SK-N-SH (cell line): ENCODE measurements around the gene HPX. TPM values are rescaled to one million over a fixed set of nuclear protein-coding genes. Genes with fewer than 3 reads are reported as not detected.

Experiments used
- CTCF ChIA-PET: fragments of 300-600, 350-600 bp; formaldehyde crosslinking; extraction: SDS; loops from one replicate; lab custom pipeline; 2021; lab: Yijun Ruan, JAX
- POLR2A ChIA-PET: fragments of 350-600 bp; sonication (Branson Sonifier 250); formaldehyde crosslinking; extraction: SDS; loops from one replicate; lab custom pipeline; 2020; ENCODE audit warnings: antibody characterized with exemption, inconsistent platforms; lab: Yijun Ruan, JAX
- DNase-seq: peaks from one replicate; pipeline ENCODE4 v3.0.0; 2012
- H2AFZ ChIP-seq: fragments of 200-600 bp; sonication (generic); 2 replicates; pipeline ENCODE4 v1.8.1; 2016; ENCODE audit warnings: antibody characterized with exemption, mild to moderate bottlenecking, low read depth
- H3F3A ChIP-seq: fragments of 200-600 bp; sonication (generic); replicated peaks from 2 replicates; pipeline ENCODE3; 2016; ENCODE audit warnings: antibody characterized with exemption, mild to moderate bottlenecking; ENCODE audit not compliant: insufficient read depth
- H3K27ac ChIP-seq, 2 experiments: fragments of 200-500 bp in 1 of 2; fragments of 200-600 bp in 1 of 2; sonication (Bioruptor generic) in 1 of 2; sonication (generic), shearing (Covaris generic) in 1 of 2; 2 replicates each; pipeline versions ENCODE4 v1.5.1 to v1.6.1; 2014 to 2016; ENCODE audit warnings: low read depth in 2 of 2, inconsistent platforms in 1 of 2, low read length in 1 of 2, mild to moderate bottlenecking in 1 of 2, mixed read lengths in 1 of 2
- H3K27me3 ChIP-seq: fragments of 200-600 bp; sonication (generic), shearing (Covaris generic); 2 replicates; pipeline ENCODE4 v1.6.1; 2016; ENCODE audit warnings: mixed run types; ENCODE audit not compliant: insufficient read depth
- H3K36me3 ChIP-seq, 2 experiments: fragments of 200-500 bp in 1 of 2; fragments of 200-600 bp in 1 of 2; sonication (Bioruptor generic) in 1 of 2; sonication (generic) in 1 of 2; replicated peaks in 1 of 2; 2 replicates each; pipeline versions ENCODE3 to v1.5.1; 2014 to 2016; ENCODE audit warnings: low read length in 1 of 2, mild to moderate bottlenecking in 1 of 2; ENCODE audit not compliant: insufficient read depth in 2 of 2, control insufficient read depth in 1 of 2
- H3K4me1 ChIP-seq, 2 experiments: fragments of 200-500 bp in 1 of 2; fragments of 200-600 bp in 1 of 2; sonication (Bioruptor generic) in 1 of 2; sonication (generic), shearing (Covaris generic) in 1 of 2; 2 replicates each; pipeline versions ENCODE4 v1.5.1 to v1.6.1; 2014 to 2016; ENCODE audit warnings: low read depth in 1 of 2, low read length in 1 of 2, mixed run types in 1 of 2; ENCODE audit not compliant: insufficient read depth in 2 of 2, control insufficient read depth in 1 of 2
- H3K4me2 ChIP-seq: fragments of 200-600 bp; sonication (generic), shearing (Covaris generic); 2 replicates; pipeline ENCODE4 v1.6.1; 2017; ENCODE audit warnings: mixed run types
- H3K4me3 ChIP-seq, 2 experiments: fragments of 200-500 bp in 1 of 2; fragments of 200-600 bp in 1 of 2; sonication (Bioruptor generic) in 1 of 2; sonication (generic), shearing (Covaris generic) in 1 of 2; 2 replicates each; pipeline versions ENCODE4 v1.5.1 to v1.8.1; 2014 to 2016; ENCODE audit warnings: low read depth in 2 of 2, inconsistent platforms in 1 of 2, low read length in 1 of 2, mild to moderate bottlenecking in 1 of 2, mixed read lengths in 1 of 2, moderate library complexity in 1 of 2
- H3K79me2 ChIP-seq: fragments of 200-600 bp; sonication (generic); 2 replicates; pipeline ENCODE4 v1.8.1; 2017; ENCODE audit warnings: mild to moderate bottlenecking; ENCODE audit not compliant: insufficient read depth
- H3K9ac ChIP-seq: fragments of 200-600 bp; sonication (generic); 2 replicates; pipeline ENCODE4 v1.6.1; 2017; ENCODE audit warnings: mixed run types
- H3K9me2 ChIP-seq: fragments of 200-600 bp; sonication (generic); 2 replicates; pipeline ENCODE4 v1.6.1; 2017; ENCODE audit warnings: mixed run types
- H3K9me3 ChIP-seq: fragments of 200-600 bp; sonication (generic); 2 replicates; pipeline ENCODE4 v1.6.1; 2017; ENCODE audit warnings: mixed run types, mild to moderate bottlenecking, moderate library complexity
- H4K20me1 ChIP-seq: fragments of 200-600 bp; sonication (generic); 2 replicates; pipeline ENCODE4 v1.6.1; 2017; ENCODE audit warnings: mild to moderate bottlenecking, mixed run types; ENCODE audit not compliant: insufficient read depth
- CHD2 ChIP-seq: fragments of 150-350 bp; IDR thresholded peaks from 2 replicates; pipeline ENCODE4 v1.6.1; 2018; ENCODE audit warnings: low read length; ENCODE audit not compliant: partially characterized antibody
- ELF1 ChIP-seq: IDR thresholded peaks from 2 replicates; pipeline ENCODE4 v1.4.0; 2012
- EP300 ChIP-seq, 2 experiments: IDR thresholded peaks; 2 replicates each; pipeline versions ENCODE4 v1.4.0 to v1.6.1; 2012; ENCODE audit warnings: borderline replicate concordance in 1 of 2, low read depth in 1 of 2, low read length in 1 of 2
- FOSL2 ChIP-seq: IDR thresholded peaks from 2 replicates; pipeline ENCODE4 v1.4.0; 2012; ENCODE audit warnings: low read depth, mild to moderate bottlenecking, moderate library complexity, borderline replicate concordance
- FOXJ3 ChIP-seq: sonication (generic); formaldehyde crosslinking; IDR thresholded peaks from 2 replicates; pipeline ENCODE4 v1.5.1; 2020; ENCODE audit warnings: mild to moderate bottlenecking, missing genetic modification reagents
- FOXM1 ChIP-seq: IDR thresholded peaks from 2 replicates; pipeline ENCODE4 v1.4.0; 2012; ENCODE audit warnings: low read depth, mild to moderate bottlenecking
- GATA2 ChIP-seq: sonication (generic); formaldehyde crosslinking; IDR thresholded peaks from 2 replicates; pipeline ENCODE4 v1.5.0; 2020; ENCODE audit warnings: mild to moderate bottlenecking, missing genetic modification reagents
- JUND ChIP-seq: IDR thresholded peaks from 2 replicates; pipeline ENCODE4 v1.4.0; 2012
- POLR2AphosphoS5 ChIP-seq: IDR thresholded peaks from 2 replicates; pipeline ENCODE4 v1.6.1; 2012; ENCODE audit warnings: low read depth, low read length
- RXRA ChIP-seq: IDR thresholded peaks from 2 replicates; pipeline ENCODE4 v1.4.0; 2012; ENCODE audit warnings: low read depth, mild to moderate bottlenecking, borderline replicate concordance
- TEAD4 ChIP-seq: IDR thresholded peaks from 2 replicates; pipeline ENCODE4 v1.4.0; 2012; ENCODE audit warnings: mild to moderate bottlenecking, borderline replicate concordance; ENCODE audit not compliant: insufficient read depth
- WGBS: methylation state at CpG from one replicate; pipeline ENCODE4 v1.1.6; 2017; ENCODE audit warnings: low lambda C conversion rate; 5-methylcytosine and 5-hydroxymethylcytosine counted together
- polyA plus RNA-seq, 3 experiments: library from polyadenylated mRNA; depleted of rRNA; stranded (reverse); fragments of >200 nt; gene quantifications; 2 replicates each; pipeline ENCODE4 v1.2.3, GENCODE V29; 2012
- TF ChIP-seq, protein P1 (sequence below): IDR thresholded peaks from 2 replicates; pipeline ENCODE4 v1.4.0; 2012; ENCODE audit warnings: low read depth, borderline replicate concordance
- TF ChIP-seq, protein P2 (sequence below): fragments of 150-350 bp; IDR thresholded peaks from 2 replicates; pipeline ENCODE4 v1.6.1; 2016; ENCODE audit warnings: mild to moderate bottlenecking, low read depth, low read length
- TF ChIP-seq, protein P3 (sequence below): IDR thresholded peaks from 2 replicates; pipeline ENCODE4 v1.4.0; 2012; ENCODE audit warnings: low read depth, borderline replicate concordance
- TF ChIP-seq, protein P4 (sequence below): IDR thresholded peaks from 2 replicates; pipeline ENCODE4 v1.6.1; 2012; ENCODE audit warnings: mild to moderate bottlenecking, low read depth, low read length, moderate library complexity

Gene HPX, protein sequence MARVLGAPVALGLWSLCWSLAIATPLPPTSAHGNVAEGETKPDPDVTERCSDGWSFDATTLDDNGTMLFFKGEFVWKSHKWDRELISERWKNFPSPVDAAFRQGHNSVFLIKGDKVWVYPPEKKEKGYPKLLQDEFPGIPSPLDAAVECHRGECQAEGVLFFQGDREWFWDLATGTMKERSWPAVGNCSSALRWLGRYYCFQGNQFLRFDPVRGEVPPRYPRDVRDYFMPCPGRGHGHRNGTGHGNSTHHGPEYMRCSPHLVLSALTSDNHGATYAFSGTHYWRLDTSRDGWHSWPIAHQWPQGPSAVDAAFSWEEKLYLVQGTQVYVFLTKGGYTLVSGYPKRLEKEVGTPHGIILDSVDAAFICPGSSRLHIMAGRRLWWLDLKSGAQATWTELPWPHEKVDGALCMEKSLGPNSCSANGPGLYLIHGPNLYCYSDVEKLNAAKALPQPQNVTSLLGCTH
- polyA plus RNA-seq (2012; rRNA removed) = 1.8 and 2.3 TPM in 2 replicates
- 0.24 and 0.34 TPM in 2 replicates for polyA plus RNA-seq (2012; cell fraction: cytosol; rRNA removed)
- polyA plus RNA-seq (2012; cell fraction: nucleus; rRNA removed) = 21.2 and 22.4 TPM in 2 replicates

DNA sequence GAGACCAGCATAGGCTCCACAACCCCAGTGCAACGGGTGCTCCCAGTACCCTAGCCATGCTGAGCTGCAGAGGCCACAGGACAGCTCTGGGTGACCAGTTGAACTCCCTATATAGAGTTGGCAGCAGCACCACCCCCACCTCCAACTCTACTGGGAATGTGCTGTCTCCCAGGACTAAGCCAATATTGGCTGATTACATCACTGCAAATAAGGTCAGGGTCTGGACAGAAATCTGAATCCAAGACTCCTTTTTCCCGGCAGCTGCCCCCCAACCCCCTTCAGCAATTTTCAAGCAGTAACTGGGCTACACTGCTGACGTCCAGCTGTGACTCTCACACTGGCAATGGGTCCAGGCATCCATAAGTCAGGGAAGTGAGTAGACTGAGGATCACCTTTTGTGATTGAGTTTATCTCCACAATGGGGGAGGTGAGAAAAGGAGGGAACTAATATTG is at the start of gene HPX:
HPX (minus strand) TSS at position 82 of the 453 bp plus-strand sequence; CDS start at position 58, 24 bp downstream.
- no peaks in the 10 kb centered on the region for H3F3A ChIP-seq
- 74% methylated on average over 3 of the region's 3 CpGs for WGBS
- H3K9me2 ChIP-seq = no peaks in the 10 kb centered on the region
- H3K4me3 ChIP-seq = no peak within 1 kb of the TSS
- ChIA-PET POLR2A (interaction anchor here (0.6 kb wide), 1 partner anchor 22 kb away, joined by 3 read pairs; the partner anchor contains the start of gene APBB1), CTCF (interaction anchor here (0.7 to 14.7 kb wide), 6 partner anchors 13 to 78 kb away, joined by 3 to 360 read pairs (median 6); no protein-coding TSS in a partner anchor)
- H4K20me1 ChIP-seq = no peaks in the 10 kb centered on the region
- H2AFZ ChIP-seq = no peak within 1 kb of the TSS
- H3K79me2 ChIP-seq = no peaks in the 10 kb centered on the region
- no peak within 1 kb of the TSS for H3K4me2 ChIP-seq
- no peaks in the 10 kb centered on the region for H3K36me3 ChIP-seq
- H3K4me1 ChIP-seq = peaks cover 0 to 18% of the 10 kb centered on the region in 2 experiments; a peak in 1 of 4 replicates
- H3K27ac ChIP-seq = no peak within 1 kb of the TSS
- no peaks in the 10 kb centered on the region for H3K27me3 ChIP-seq
- TF ChIP-seq CHD2 = no peak
- TF ChIP-seq GATA2 = no peak
- TF ChIP-seq ELF1 = no peak
- TF ChIP-seq EP300 (IDR thresholded peaks at IDR 0.05; ENCODE audit: borderline replicate concordance in 1 of 2, low read depth in 1 of 2, low read length in 1 of 2) = no peak
- TF ChIP-seq FOSL2 = no peak
- TF ChIP-seq RXRA = no peak
- no peak for TF ChIP-seq TEAD4
- TF ChIP-seq, protein P1, sequence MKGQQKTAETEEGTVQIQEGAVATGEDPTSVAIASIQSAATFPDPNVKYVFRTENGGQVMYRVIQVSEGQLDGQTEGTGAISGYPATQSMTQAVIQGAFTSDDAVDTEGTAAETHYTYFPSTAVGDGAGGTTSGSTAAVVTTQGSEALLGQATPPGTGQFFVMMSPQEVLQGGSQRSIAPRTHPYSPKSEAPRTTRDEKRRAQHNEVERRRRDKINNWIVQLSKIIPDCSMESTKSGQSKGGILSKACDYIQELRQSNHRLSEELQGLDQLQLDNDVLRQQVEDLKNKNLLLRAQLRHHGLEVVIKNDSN = no peak
- TF ChIP-seq, protein P2, sequence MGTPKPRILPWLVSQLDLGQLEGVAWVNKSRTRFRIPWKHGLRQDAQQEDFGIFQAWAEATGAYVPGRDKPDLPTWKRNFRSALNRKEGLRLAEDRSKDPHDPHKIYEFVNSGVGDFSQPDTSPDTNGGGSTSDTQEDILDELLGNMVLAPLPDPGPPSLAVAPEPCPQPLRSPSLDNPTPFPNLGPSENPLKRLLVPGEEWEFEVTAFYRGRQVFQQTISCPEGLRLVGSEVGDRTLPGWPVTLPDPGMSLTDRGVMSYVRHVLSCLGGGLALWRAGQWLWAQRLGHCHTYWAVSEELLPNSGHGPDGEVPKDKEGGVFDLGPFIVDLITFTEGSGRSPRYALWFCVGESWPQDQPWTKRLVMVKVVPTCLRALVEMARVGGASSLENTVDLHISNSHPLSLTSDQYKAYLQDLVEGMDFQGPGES = no peak
- no peak for TF ChIP-seq FOXJ3 (CRISPR knock-in tag)
- H3K9ac ChIP-seq = no peak within 1 kb of the TSS
- no peak for DNase-seq
- no peaks in the 10 kb centered on the region for H3K9me3 ChIP-seq

DNA sequence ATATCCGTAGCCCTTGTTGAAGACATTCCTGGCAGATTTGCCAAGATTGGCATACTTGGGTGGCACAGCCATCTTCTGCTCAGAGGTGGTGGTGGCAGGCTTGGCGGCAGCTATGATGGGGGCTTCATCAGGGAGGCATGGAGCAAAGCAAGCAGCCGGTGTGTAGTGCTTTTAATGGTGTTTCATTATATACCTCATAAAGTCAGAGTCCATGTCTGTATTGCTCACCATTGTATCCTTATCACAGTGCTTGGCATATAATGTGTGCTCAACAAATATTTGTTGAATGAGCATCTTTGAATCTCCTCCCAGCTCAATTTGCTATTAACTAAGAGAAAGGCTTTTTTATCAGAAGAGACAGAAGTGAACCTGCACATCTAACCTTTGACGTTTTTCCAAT is 48.5 kb upstream of the HPX start:
- H3K9me2 ChIP-seq = no peaks in the 10 kb centered on the region
- WGBS = 82% methylated on average over 4 of the region's 4 CpGs
- H2AFZ ChIP-seq = no peak overlapping the region
- peaks cover 33% of the 10 kb centered on the region; the same call in 1 of the 2 replicates for H3K79me2 ChIP-seq
- H3K9me3 ChIP-seq = no peaks in the 10 kb centered on the region
- H3K4me1 ChIP-seq = no peaks in the 10 kb centered on the region
- H3K27me3 ChIP-seq = no peaks in the 10 kb centered on the region
- H3F3A ChIP-seq = peaks cover 7% of the 10 kb centered on the region
- no peaks in the 10 kb centered on the region for H4K20me1 ChIP-seq
- POLR2A ChIA-PET = no interaction called here
- no peak overlapping the region for H3K9ac ChIP-seq
- peaks cover 23 to 48% of the 10 kb centered on the region in 2 experiments for H3K36me3 ChIP-seq
- CTCF ChIA-PET = interaction anchor here (0.9 to 1.7 kb wide), 8 partner anchors 12 to 127 kb away, joined by 3 to 8 read pairs (median 3); no protein-coding TSS in a partner anchor
- H3K27ac ChIP-seq = no peak overlapping the region
- H3K4me3 ChIP-seq = no peak overlapping the region
- DNase-seq = no peak
- no peak overlapping the region for H3K4me2 ChIP-seq
- TF ChIP-seq RXRA (no peak), FOXM1 (no peak), POLR2AphosphoS5 (no peak), JUND (no peak), TEAD4 (no peak), ELF1 (no peak)
- TF ChIP-seq, protein P3, sequence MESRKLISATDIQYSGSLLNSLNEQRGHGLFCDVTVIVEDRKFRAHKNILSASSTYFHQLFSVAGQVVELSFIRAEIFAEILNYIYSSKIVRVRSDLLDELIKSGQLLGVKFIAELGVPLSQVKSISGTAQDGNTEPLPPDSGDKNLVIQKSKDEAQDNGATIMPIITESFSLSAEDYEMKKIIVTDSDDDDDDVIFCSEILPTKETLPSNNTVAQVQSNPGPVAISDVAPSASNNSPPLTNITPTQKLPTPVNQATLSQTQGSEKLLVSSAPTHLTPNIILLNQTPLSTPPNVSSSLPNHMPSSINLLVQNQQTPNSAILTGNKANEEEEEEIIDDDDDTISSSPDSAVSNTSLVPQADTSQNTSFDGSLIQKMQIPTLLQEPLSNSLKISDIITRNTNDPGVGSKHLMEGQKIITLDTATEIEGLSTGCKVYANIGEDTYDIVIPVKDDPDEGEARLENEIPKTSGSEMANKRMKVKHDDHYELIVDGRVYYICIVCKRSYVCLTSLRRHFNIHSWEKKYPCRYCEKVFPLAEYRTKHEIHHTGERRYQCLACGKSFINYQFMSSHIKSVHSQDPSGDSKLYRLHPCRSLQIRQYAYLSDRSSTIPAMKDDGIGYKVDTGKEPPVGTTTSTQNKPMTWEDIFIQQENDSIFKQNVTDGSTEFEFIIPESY = no peak
- TF ChIP-seq, protein P1 = no peak
- TF ChIP-seq, protein P4, sequence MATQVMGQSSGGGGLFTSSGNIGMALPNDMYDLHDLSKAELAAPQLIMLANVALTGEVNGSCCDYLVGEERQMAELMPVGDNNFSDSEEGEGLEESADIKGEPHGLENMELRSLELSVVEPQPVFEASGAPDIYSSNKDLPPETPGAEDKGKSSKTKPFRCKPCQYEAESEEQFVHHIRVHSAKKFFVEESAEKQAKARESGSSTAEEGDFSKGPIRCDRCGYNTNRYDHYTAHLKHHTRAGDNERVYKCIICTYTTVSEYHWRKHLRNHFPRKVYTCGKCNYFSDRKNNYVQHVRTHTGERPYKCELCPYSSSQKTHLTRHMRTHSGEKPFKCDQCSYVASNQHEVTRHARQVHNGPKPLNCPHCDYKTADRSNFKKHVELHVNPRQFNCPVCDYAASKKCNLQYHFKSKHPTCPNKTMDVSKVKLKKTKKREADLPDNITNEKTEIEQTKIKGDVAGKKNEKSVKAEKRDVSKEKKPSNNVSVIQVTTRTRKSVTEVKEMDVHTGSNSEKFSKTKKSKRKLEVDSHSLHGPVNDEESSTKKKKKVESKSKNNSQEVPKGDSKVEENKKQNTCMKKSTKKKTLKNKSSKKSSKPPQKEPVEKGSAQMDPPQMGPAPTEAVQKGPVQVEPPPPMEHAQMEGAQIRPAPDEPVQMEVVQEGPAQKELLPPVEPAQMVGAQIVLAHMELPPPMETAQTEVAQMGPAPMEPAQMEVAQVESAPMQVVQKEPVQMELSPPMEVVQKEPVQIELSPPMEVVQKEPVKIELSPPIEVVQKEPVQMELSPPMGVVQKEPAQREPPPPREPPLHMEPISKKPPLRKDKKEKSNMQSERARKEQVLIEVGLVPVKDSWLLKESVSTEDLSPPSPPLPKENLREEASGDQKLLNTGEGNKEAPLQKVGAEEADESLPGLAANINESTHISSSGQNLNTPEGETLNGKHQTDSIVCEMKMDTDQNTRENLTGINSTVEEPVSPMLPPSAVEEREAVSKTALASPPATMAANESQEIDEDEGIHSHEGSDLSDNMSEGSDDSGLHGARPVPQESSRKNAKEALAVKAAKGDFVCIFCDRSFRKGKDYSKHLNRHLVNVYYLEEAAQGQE = no peak
